ENCODE results near the gene HDAC8. TPM values are rescaled to one million over a fixed set of nuclear protein-coding genes. Genes with fewer than 3 reads are reported as not detected.
"Not testable (repeated sequence)": the region's sequence is repeated elsewhere in the genome, so short reads cannot be mapped to it uniquely, and the experiment has no call there.

The HDAC8 gene
- 10 to 100 TPM; 14.6 to 19.2 TPM for total RNA-seq
- long read RNA-seq, transcript HDAC8-207 (11 exons, 2,110 nt): major isoform, 9 of 10 reads
- long read RNA-seq, partial matches to known transcripts: 0 of 10 reads
- long read RNA-seq, other reads (novel, unspliced or antisense): 0 of 10 reads

- ATAC-seq: peak; percentile 92
- DNase-seq: peak; percentile 77
Observed at GRCh38 chrX:72572248-72573157, at the start of gene HDAC8. HDAC8 (minus strand) TSS chrX:72572843; CDS start chrX:72572761, 82 bp downstream.

DNA sequence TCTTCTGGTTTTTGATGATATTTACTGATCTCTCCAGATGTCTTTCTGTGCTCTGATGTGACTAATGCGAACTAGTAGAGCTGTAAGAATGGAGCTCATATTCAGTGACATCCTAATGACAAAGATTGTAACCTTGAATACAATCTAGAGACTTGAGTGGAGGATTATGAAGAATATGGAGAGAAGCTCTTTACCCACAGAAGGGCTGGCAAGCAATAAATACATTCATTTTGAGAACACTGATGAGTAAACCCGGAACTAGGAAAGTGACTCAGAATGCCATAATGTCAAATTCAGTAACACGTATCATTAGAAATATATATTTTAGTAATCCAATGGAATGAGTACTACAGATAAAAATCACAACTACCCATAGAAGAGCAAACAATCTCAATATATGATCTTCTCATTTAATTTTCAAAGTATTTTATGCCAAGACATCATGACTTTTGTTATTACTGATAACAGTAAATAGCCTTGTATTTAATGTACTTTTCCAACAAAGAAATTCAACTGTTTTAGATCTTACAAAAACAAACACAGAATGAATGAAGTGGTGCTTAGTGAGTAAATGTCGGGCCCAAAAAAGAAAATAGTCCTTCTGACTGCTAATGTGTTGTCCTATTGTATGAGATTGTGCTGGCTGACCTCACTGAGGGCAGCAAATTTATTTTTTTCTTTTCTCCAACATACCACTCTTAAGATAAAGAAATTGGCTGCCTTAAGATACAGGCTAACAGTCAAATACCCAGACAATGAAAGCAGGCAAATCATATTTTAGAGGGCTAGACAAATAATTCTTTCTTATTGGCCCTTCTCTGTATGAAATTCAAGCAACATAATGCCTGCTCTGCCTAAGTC, 49.2 kb upstream of the HDAC8 start:
- intact Hi-C loops (cut with DNase I): no loop called here
- no peak for ATAC-seq
- DNase-seq: no peak

More at GRCh38 chrX:72572248-72573157, at the start of gene HDAC8:
- intact Hi-C loops (cut with DNase I): no loop called here

GRCh38 chrX:72621163-72621562, 48.5 kb upstream of the HDAC8 start:
- no peak for DNase-seq
- ATAC-seq: no peak
- intact Hi-C loops (cut with DNase I): no loop called here

- ATAC-seq: peak; percentile 34 to 92
- intact Hi-C loops (cut with DNase I): no loop called here
Observed at GRCh38 chrX:72620550-72621145, 48.0 kb upstream of the HDAC8 start.

DNA sequence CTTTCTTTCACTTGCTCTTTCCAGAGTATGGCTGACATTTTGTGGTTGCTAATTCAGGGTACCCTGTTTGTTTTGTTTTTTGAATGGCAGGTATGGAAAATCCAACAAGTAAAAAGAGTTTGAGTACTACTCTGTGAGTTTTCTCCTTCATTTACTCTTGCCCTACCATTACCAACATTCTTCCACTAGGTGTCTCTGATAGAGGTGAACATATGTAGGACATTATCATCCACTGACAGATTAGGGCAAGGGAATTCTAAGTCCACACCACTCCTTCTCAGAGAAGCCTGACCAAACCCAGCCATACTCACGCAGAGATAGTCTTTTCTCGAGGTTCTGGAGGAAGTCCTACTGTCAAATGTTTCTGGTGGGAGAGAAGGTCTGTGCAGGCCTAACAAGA, 36.7 kb upstream of the HDAC8 start:
- ATAC-seq: no peak
- intact Hi-C loops (cut with DNase I): no loop called here
- DNase-seq: no peak

More at GRCh38 chrX:72620550-72621145, 48.0 kb upstream of the HDAC8 start:
- peak; percentile 43 for DNase-seq

DNA sequence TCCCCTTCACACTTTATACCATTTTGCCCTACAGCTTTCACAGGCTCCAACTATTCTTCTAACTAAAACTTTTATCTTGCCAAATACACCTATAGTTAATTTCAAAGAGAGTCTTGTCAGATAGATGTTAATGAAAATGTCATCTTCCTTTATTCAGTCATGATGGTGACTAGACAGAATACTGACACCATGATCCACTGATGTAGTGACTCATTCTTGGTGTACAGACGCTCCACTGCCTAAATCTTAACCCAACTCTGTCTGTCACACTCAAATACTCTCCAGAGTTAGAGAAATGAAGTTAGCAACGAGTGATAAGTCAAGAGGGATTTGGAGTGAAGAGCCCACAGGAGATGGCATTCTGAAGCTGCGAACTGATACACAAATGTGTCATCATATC, 32.1 kb upstream of the HDAC8 start:
- intact Hi-C loops (cut with DNase I): no loop called here
- ATAC-seq (peak in 1 of 2 donors; percentile 38), DNase-seq (no peak)

- intact Hi-C loops (cut with DNase I): no loop called here
- ATAC-seq (no peak), DNase-seq (no peak)
Observed at GRCh38 chrX:72604112-72604511, 31.5 kb upstream of the HDAC8 start.

DNA sequence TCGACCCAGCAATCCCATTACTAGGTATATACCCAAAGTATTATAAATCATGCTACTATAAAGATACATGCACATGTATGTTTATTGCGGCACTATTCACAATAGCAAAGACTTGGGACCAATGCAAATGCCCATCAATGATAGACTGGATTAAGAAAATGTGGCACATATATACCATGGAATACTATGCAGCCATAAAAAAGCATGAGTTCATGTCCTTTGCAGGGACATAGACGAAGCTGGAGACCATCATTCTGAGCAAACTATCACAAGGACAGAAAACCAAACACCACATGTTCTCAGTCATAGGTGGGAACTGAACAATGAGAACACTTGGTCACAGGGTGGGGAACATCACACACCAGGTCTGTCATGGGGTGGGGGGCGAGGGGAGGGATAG, 18.4 kb upstream of the HDAC8 start:
- DNase-seq; intact Hi-C loops (cut with DNase I); ATAC-seq: not testable (repeated sequence)

DNA sequence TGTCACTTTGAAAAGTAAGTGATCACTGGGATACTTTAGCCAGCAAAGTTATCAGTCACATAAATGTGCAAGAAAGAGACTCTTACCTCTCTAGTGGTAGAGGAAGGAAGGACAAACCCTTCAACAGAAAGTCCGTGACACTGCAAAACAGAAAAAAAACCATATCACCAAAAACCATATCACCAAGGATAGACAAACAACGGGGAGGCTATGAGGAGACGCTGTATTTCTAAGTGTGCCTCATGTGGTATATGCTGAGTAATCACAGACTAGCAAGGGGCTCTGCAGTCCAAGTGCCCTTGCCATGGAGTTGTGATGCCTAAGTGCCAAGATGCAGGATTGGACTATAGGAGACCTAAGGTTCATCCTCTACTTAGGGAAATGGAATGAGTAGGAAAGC, 11.5 kb upstream of the HDAC8 start:
- ATAC-seq: no peak
- no peak for DNase-seq

DNA sequence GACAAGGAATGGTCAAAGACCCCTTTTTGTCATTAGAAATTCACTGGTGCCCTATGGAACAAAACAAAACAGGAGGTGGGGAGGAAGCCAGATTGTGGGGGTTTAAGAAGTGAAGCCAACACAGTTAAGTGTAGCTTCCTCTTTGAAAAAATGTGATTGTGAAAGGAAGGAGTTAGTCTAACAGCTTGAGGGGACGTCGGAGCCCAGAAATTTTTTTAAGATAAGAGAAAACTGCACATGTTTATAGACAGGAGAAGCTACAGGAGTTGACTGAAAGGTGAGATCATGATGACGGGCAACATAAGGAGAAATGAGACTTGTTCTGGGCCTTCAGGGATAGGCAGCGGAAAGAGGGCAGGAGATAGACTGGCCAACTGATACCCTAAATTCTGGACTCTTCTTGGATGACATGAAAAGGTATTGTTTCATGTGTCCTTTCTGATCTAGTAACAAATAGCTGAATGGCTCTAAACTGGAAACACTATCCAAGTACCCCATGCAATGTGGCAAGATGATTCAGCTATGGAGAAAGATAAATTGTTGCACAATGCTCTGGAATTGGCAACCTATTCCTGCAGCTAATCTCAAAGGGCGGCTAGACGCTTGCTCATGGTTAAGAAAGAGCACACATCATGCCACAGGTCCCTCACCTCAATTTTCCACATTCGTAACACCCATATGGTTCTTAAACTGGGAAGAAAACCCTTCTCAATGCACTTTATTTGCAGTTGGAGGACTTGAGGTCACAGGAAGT, 3.7 kb upstream of the HDAC8 start:
- DNase-seq (no peak), ATAC-seq (peak in 1 of 2 donors; percentile 68)
- intact Hi-C loops (cut with DNase I): no loop called here

More for the DNA sequence above, 11.5 kb upstream of the HDAC8 start:
- intact Hi-C loops (cut with DNase I): no loop called here

DNA sequence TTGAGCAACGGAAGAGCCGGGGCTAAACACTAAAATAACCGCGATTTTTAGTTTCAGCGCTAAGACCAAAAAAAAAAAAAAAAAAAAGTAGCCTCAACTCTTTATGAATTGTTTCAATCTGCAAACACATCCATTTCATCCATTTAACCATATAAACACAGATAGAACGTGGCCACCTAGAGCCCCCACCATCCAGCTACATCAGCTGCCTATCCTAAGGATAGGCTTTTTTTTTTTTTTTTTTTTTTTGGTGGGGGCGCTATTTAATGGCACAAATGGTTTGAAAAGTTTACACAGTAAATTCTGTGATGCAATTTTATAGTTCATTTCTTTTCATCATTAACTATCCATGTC, 492 bp upstream of the HDAC8 start:
- ATAC-seq: no peak
- DNase-seq: no peak
- intact Hi-C loops (cut with DNase I): no loop called here

DNA sequence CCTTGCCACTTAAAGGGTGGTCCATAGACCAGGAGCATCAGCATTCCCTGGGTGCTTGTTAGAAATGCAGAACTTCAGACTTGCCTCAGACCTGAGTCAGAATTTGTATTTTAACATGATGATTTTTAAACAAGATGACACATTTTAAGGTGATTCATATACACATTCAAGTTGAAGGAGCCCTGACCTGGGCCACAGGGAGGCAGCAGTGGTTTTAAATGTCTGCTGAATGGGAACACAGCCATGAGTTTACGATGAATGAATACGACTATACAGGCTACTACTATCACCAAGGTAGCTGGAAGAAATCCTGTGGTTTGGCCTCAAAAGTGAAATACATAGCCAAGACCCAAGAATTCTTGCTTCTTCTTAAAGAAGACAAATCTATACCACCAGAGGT, 2.9 kb downstream of the HDAC8 start:
- DNase-seq (no peak), ATAC-seq (no peak)
- intact Hi-C loops (cut with DNase I): no loop called here

GRCh38 chrX:72568406-72569092, 4.1 kb downstream of the HDAC8 start:
- intact Hi-C loops (cut with DNase I): no loop called here
- ATAC-seq (no peak), DNase-seq (no peak)

GRCh38 chrX:72566448-72566847, 6.2 kb downstream of the HDAC8 start:
- intact Hi-C loops (cut with DNase I): no loop called here
- no peak for ATAC-seq
- DNase-seq: no peak

DNA sequence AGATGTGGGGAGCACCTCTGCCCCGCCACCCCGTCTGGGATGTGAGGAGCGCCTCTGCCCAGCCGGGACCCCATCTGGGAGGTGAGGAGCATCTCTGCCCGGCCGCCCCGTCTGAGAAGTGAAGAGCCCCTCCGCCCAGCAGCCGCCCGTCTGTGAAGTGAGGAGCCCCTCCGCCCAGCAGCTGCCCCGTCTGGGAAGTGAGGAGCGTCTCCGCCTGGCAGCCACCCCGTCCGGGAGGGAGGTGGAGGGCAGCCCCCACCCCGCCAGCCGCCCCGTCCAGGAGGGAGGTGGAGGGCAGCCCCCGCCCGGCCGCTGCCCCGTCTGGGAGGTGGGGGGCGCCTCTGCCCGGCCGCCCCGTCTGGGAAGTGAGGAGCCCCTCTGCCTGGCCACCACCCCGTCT, 13.0 kb downstream of the HDAC8 start:
- intact Hi-C loops (cut with DNase I); DNase-seq; ATAC-seq: not testable (repeated sequence)

GRCh38 chrX:72554448-72555140, 18.0 kb downstream of the HDAC8 start:
- intact Hi-C loops (cut with DNase I): no loop called here
- DNase-seq (no peak), ATAC-seq (no peak)

DNA sequence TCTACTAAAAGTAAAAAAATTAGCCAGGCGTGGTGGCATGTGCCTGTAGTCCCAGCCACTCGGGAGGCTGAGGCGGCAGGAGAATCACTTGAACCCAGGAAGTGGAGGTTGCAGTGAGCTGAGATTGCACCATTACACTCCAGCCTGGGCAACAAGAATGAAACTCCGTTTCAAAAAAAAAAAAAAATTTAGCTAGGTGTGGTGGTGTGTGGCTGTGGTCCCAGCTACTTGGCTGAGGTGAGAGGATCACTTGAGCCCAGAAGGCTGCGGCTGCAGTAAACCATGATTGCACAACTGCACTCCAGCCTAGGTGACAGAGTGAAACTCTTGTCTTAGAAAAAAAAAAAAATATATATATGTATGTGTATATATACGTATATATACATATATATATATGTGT, 20.2 kb downstream of the HDAC8 start:
- ATAC-seq; intact Hi-C loops (cut with DNase I); DNase-seq: not testable (repeated sequence)

DNA sequence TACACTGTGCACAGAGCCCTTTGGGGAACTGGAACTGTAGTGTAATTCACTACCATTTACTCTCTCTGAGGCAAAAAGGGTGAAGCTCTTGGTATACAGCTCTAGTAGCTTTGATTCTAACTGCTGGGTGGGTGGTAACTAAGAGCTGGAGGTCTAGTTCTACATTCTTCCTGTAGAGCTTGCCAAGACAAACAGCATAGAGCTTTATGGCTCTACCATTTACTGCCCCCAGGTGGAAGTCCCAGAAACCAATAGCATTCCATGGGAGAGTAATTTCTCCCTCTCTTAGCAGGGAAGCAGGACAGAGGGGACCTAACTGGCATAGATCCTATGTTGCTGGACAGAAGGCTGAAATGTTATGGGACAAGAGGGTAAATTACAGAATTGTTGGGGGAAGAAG, 26.7 kb downstream of the HDAC8 start:
- intact Hi-C loops (cut with DNase I): no loop called here
- ATAC-seq (no peak), DNase-seq (no peak)

All from left cardiac atrium (tissue), 4 donors.